Measurements from ENCODE around the gene RARG.
A peak's percentile ranks its signal among the peaks of the same experiment; 100 is the strongest.
"Not testable (repeated sequence)": the region's sequence is repeated elsewhere in the genome, so short reads cannot be mapped to it uniquely, and the experiment has no call there.

Gene RARG

GRCh38 chr12:53208435-53208834 is 23.6 kb downstream of the RARG start:
- no peak for ATAC-seq
- DNase-seq: no peak

DNA sequence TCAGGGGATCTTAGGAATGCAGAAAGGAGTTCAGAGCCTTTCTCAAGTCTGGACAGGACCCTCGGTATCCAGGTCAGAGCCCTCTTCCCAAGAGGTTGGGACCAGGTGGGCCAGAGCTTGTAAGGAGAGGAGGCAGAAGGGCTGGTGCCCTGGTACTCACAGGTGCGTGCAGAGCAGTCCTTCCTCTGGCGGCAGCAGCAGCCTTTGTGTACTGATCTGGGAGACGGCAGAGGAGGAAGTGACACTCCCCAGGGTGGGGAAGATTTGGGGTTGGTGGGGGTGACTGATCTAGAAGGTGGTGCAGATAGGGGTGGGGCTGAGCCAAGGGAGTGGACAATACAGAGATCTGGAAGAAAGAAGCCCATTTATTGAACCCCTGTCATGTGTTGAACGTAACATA is 25.0 kb downstream of the RARG start, which contains the start of gene ITGB7:
TSS of gene ITGB7 (minus strand) at position 210 of the 400 bp plus-strand sequence. CDS start 6,808 bp downstream, outside the sequence.
- DNase-seq: peak; percentile 76
- peak; percentile 72 for ATAC-seq

DNA sequence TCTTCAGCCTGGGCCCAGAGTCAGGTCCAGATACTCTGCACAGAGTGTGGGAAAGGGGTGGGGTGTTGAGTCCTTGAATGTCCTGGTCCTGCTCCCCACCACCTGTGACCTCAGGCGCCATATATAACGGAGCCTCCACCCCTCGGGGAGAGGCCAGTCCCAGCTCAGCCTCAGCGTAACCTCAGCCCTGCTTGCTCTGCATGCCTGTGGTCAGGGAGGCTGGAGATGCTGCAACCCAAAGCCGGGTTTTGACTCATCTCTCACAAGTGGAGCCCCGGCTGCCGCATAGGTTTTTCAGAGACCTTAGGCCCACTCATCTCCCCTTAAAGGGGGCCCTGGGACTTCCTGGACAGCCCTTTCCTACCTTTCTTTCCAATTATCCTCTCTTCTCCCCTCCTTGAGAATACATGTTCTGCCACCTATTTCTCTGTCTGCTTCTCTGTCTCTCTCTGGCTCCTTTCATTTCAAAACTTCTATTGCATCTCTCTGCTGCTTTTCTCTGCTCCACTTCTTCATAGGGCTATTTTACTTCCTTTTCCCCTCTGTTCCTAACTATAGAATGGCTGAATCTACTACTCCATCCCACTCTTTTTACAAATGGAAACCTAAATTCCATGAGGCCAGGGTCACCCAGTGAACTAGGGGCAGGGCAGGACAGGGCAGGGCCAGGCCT is 26.1 kb downstream of the RARG start:
- peak; percentile 87 for DNase-seq
- peak; percentile 86 for ATAC-seq

DNA sequence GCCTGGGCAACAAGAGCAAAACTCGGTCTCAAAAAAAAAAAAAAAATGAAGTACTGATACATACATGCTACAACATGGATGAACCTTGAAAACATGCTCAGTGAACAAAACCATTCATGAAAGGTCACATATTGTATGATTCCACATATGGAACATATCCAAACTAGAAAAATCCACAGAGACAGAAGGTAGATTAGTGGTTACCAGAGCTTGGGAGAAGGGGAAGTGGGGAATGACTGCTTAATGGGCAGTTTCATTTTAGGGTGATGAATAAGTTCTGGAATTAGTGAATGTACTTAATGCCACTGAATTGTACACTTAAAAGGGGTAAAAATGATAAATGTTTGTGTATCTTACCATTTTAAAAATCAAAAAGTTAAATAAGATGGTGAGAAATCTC is 27.7 kb downstream of the RARG start:
- no peak for ATAC-seq
- DNase-seq: no peak

DNA sequence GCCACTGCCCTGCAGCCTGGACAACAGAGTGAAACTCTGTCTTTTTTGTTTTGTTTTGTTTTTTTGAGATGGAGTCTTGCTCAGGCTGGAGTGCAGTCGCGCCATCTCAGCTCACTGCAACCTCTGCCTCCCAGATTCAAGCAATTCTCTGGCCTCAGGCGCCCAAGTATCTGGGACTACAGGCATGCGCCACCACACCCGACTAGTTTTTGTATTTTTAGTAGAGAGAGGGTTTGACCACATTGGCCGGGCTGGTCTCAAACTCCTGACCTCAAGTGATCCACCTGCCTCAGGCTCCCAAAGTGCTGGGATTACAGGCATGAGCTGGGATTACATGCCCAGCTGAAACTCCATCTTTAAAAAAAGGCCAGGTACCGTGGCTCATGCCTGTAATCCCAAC is 29.7 kb downstream of the RARG start:
- ATAC-seq, DNase-seq: not testable (repeated sequence)

DNA sequence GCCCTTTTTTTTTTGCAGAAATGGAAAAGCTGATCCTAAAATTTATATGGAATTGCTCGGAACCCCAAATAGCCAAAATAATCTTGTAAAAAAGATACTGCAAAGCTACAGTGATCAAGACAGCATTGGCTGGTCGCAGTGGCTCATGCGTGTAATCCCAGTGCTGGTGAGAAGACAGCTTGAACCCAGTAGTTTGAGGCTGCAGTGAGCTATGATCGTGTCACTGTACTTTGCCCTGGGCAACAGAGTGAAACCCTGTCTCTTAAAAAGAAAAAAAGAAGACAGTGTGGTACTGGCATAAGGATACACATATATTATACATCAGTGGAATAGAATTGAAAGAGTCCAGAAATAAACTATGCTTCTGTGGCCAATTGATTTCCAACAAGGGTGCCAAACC is 30.4 kb downstream of the RARG start:
- ATAC-seq (no peak), DNase-seq (no peak)

GRCh38 chr12:53201177-53201541 is 30.9 kb downstream of the RARG start:
- no peak for DNase-seq
- no peak for ATAC-seq

GRCh38 chr12:53200458-53201176 is 31.4 kb downstream of the RARG start:
- DNase-seq: no peak
- ATAC-seq: peak; percentile 25

GRCh38 chr12:53200107-53200457 is 31.9 kb downstream of the RARG start:
- no peak for ATAC-seq
- DNase-seq: no peak

DNA sequence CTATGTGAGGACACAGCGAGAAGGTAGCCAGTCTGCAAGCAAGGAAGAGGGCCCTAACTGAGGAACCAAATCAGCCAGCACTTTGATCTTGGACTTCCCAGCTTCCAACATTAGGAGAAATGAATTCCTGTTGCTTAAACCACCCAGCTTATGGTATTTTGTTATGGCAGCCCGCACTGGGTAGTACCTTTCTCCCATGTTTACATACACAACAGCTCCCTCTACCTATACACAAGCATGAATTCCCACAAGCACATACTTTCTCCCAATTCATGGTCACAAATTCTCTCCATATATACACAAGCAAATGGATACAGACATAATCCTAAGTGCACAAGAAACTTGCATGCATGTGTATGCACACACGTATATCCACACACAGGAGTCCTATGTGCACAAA is 32.3 kb downstream of the RARG start:
- ATAC-seq (no peak), DNase-seq (no peak)

GRCh38 chr12:53198486-53199110 is 33.4 kb downstream of the RARG start:
- no peak for DNase-seq
- ATAC-seq: no peak

DNA sequence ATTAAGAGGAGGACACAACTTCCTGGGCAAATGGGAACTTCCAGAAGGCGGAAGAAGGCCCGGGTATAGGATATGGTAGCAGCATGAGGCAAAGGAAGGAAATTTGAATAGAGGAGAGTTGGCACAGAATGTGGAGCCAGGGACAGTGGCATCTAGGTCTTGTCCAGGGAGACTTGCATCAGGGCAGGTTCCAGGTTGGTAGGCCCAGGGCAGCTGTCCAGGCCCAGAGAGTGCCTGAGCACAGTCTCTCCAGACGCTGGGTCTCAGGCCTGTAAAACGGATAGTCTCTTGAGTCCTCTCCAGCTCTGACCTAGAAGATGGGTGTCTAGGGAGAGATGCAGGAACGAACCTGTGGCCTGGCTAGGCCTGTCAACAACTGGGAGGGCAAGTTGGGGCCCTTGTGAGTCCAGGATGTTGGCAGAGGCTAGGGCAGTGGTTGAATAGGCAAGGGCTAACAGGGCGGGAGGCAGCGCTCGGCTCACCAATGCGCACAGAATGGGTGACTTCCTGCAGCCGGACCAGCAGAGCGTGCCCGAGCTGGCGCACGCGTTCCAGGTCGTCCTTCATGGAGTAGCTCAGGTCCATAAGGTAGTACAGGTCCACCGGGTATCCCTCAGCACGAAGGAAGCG is 34.9 kb downstream of the RARG start:
- no peak for ATAC-seq

DNA sequence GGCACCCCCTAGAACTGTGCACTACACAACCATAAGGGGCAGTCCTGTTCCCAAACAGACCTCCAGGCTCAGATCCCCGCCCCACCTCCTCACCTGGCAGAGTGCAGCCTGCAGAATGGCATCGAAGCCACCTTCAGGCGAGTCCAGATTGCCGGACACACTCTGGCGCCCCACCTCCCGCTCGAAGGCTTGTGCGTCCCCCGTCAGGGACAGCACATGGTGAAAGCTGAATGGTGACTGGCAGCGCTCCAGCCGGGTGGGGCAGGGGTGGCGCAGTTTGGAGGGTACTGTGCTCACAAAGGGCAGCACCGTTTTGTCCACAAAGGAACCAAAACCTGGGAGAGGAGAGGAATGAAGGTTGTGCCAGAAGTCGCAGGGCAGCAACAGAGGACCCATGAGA is 35.5 kb downstream of the RARG start:
- ATAC-seq (no peak), DNase-seq (no peak)

More for the DNA sequence above, 34.9 kb downstream of the RARG start:
- DNase-seq: no peak

- no peak for ATAC-seq
- no peak for DNase-seq
Measured at GRCh38 chr12:53195516-53196420, 36.2 kb downstream of the RARG start.

DNA sequence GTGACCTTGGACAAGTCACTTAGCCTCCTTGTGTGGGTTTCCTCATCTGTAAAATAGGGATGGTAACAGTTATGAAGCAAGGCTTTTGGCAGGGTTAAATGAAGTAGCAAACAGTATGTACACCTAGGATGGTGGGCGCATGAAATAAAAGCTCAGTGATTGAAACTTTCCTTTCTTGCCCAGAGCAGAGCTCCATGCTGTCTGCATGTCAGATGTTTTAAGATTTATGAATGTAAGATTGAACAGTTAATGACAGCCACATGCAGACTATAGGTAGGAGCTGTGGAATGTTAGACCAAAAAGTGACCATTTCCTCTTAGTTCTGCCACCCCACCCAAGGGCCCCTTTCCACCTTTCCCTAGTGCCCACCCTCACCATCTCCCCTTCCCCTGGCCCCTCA is 37.0 kb downstream of the RARG start:
- ATAC-seq (no peak), DNase-seq (no peak)

DNA sequence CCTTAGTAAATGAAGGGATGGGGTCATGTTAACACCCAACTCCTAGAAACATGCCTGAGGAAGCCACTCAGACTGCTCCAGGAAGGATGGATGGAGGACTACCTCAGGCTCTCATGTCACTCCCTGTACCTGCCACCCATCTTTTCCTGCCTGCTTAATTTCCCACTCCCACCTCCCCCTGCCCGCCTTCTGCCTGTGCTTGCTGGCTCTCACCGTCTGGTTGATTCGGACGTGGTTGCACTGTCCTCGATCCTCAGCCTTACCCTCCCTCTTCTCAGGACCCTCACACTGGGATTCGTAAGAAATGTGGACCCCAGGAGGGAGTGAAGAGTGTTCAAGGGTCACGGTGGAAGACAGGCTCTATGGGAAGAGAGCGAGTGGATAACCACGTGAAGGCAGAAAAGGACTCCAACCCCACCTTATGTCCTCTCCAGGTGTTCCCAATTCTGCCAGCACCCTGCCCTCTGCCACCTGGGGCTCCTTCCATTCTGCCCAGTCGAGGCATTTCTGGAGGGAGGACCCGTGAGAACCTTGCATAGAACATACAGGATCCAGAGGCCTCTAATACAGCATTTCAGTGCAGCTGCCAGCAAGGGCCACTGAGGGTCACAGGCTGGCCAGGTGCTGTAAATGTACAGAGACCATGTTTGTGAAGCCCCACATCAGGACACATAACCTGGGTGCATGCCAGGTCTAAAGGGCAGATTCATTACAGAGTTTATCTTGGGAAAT is 37.9 kb downstream of the RARG start:
- DNase-seq: no peak
- ATAC-seq: no peak

GRCh38 chr12:53193040-53193439 is 39.0 kb downstream of the RARG start:
- DNase-seq (no peak), ATAC-seq (no peak)

GRCh38 chr12:53192531-53193021 is 39.4 kb downstream of the RARG start:
- ATAC-seq: no peak
- DNase-seq: no peak

DNA sequence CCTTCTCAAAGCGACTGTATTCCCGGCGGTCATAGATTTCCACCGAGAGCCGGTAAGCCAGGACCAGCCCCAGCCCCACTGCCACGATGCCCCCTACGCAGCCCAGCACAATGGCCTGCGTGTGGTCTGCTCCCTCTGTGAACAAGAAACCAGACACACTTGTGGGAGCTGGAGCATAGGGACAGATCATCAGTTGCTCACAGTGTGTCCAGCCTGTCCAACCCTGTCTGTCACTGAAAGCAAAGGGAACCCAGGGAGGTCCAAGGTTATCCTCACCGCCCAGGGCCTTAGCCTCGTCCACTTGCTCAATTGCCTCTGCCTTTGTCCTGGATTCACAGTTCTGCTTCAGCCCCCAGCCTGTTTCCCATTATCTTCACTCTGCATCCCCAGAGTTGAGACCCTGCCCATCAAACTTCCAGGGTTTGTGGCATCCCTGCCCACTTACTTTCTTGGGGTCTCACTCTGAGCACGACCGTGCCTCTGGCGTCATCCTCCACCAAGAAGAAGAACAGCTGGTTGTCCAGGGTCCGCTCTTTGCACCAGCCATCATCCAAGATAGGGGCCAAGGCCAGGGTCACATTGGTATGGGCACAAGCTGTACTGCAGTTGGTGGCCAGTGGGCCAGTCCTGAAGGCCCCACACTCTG is 40.0 kb downstream of the RARG start:
- no peak for ATAC-seq
- DNase-seq: no peak

GRCh38 chr12:53191096-53191884 is 40.7 kb downstream of the RARG start:
- DNase-seq (no peak), ATAC-seq (no peak)

All from stimulated activated naive CD8-positive, alpha-beta T cell treated with anti-CD3 and anti-CD28 coated beads, Interleukin-15, Interleukin-2, amounts not matched to agents 100 U/mL and 50 U/mL, for 24 hours (primary cell).